ENCODE results near the gene ACP3. TPM values are rescaled to one million over a fixed set of nuclear protein-coding genes. Genes with fewer than 3 reads are reported as not detected.

ACP3 gene
- total RNA-seq, 1 experiment from 2014 or later, result 14.6 TPM

GRCh38 chr3:132405609-132406299 lies 88.5 kb downstream of the ACP3 start:
- POLR2A ChIA-PET (ENCODE audit: low non-redundant PET), result no interaction called here

GRCh38 chr3:132406587-132406986 lies 89.4 kb downstream of the ACP3 start:
- Histone ChIP-seq H3K4me1 (ENCODE audit: insufficient read depth, low read length, poor library complexity, severe bottlenecking) (peaks cover 9% of the 10 kb centered on the region), H3K9me3 (ENCODE audit: low read depth, low read length, poor library complexity, severe bottlenecking) (no peaks in the 10 kb centered on the region), H3K4me3 (ENCODE audit: low read depth, low read length, poor library complexity, severe bottlenecking) (no peak overlapping the region), H3K27ac (ENCODE audit: low read depth, low read length, poor library complexity, severe bottlenecking) (no peak overlapping the region), H3K27me3 (replicated peaks; ENCODE audit: insufficient read depth, low read depth, low read length, poor library complexity) (no peaks in the 10 kb centered on the region), H3K36me3 (ENCODE audit: insufficient read depth, low read length, poor library complexity, severe bottlenecking) (no peaks in the 10 kb centered on the region)
- TF ChIP-seq EZH2 (IDR thresholded peaks at IDR 0.05; ENCODE audit: borderline replicate concordance, low read depth, low read length, poor library complexity, severe bottlenecking) (no peak), CTCF (conservative IDR thresholded peaks at IDR 0.05; ENCODE audit: low read depth, low read length) (no peak)
- POLR2A ChIA-PET (ENCODE audit: low non-redundant PET), result no interaction called here
- DNase-seq (ENCODE audit: low spot score), result no peak
- no TSS peak for BruUV-seq (replicated peaks)
- intact Hi-C loops (cut with micrococcal nuclease; ENCODE audit: unreplicated experiment), result no loop called here
- CTCF ChIA-PET, result no interaction called here

More at GRCh38 chr3:132405609-132406299, 88.5 kb downstream of the ACP3 start:
- no peak for DNase-seq (ENCODE audit: low spot score)
- H3K4me1 ChIP-seq (ENCODE audit: insufficient read depth, low read length, poor library complexity, severe bottlenecking), result peaks cover 9% of the 10 kb centered on the region
- no peak overlapping the region for H3K4me3 ChIP-seq (ENCODE audit: low read depth, low read length, poor library complexity, severe bottlenecking)
- intact Hi-C loops (cut with micrococcal nuclease; ENCODE audit: unreplicated experiment), result no loop called here
- H3K27me3 ChIP-seq (replicated peaks; ENCODE audit: insufficient read depth, low read depth, low read length, poor library complexity), result no peaks in the 10 kb centered on the region
- CTCF ChIA-PET, result no interaction called here
- H3K36me3 ChIP-seq (ENCODE audit: insufficient read depth, low read length, poor library complexity, severe bottlenecking), result no peaks in the 10 kb centered on the region
- H3K27ac ChIP-seq (ENCODE audit: low read depth, low read length, poor library complexity, severe bottlenecking), result no peak overlapping the region
- TF ChIP-seq EZH2 (IDR thresholded peaks at IDR 0.05; ENCODE audit: borderline replicate concordance, low read depth, low read length, poor library complexity, severe bottlenecking) (no peak), CTCF (conservative IDR thresholded peaks at IDR 0.05; ENCODE audit: low read depth, low read length) (no peak)
- H3K9me3 ChIP-seq (ENCODE audit: low read depth, low read length, poor library complexity, severe bottlenecking), result no peaks in the 10 kb centered on the region
- BruUV-seq (replicated peaks), result no TSS peak

- no peak overlapping the region for H3K4me3 ChIP-seq (ENCODE audit: low read depth, low read length, poor library complexity, severe bottlenecking)
- no TSS peak for BruUV-seq (replicated peaks)
- ChIA-PET CTCF (no interaction called here), POLR2A (ENCODE audit: low non-redundant PET) (no interaction called here)
- TF ChIP-seq CTCF (conservative IDR thresholded peaks at IDR 0.05; ENCODE audit: low read depth, low read length) (no peak), EZH2 (IDR thresholded peaks at IDR 0.05; ENCODE audit: borderline replicate concordance, low read depth, low read length, poor library complexity, severe bottlenecking) (no peak)
- H3K27me3 ChIP-seq (replicated peaks; ENCODE audit: insufficient read depth, low read depth, low read length, poor library complexity), result no peaks in the 10 kb centered on the region
- DNase-seq (ENCODE audit: low spot score), result no peak
- intact Hi-C loops (cut with micrococcal nuclease; ENCODE audit: unreplicated experiment), result no loop called here
- peaks cover 9% of the 10 kb centered on the region for H3K4me1 ChIP-seq (ENCODE audit: insufficient read depth, low read length, poor library complexity, severe bottlenecking)
- H3K36me3 ChIP-seq (ENCODE audit: insufficient read depth, low read length, poor library complexity, severe bottlenecking), result no peaks in the 10 kb centered on the region
- no peak overlapping the region for H3K27ac ChIP-seq (ENCODE audit: low read depth, low read length, poor library complexity, severe bottlenecking)
- H3K9me3 ChIP-seq (ENCODE audit: low read depth, low read length, poor library complexity, severe bottlenecking), result no peaks in the 10 kb centered on the region
Observed at GRCh38 chr3:132407025-132407424, 89.8 kb downstream of the ACP3 start.

Other genes with a start within 250 kb of the ACP3 start
- 45.4 and 46.0 TPM in 2 replicates for gene DNAJC13, start 100.1 kb downstream of the ACP3 start, total RNA-seq (2021)